ENCODE measurements around the gene SORL1.

Gene SORL1

DNA sequence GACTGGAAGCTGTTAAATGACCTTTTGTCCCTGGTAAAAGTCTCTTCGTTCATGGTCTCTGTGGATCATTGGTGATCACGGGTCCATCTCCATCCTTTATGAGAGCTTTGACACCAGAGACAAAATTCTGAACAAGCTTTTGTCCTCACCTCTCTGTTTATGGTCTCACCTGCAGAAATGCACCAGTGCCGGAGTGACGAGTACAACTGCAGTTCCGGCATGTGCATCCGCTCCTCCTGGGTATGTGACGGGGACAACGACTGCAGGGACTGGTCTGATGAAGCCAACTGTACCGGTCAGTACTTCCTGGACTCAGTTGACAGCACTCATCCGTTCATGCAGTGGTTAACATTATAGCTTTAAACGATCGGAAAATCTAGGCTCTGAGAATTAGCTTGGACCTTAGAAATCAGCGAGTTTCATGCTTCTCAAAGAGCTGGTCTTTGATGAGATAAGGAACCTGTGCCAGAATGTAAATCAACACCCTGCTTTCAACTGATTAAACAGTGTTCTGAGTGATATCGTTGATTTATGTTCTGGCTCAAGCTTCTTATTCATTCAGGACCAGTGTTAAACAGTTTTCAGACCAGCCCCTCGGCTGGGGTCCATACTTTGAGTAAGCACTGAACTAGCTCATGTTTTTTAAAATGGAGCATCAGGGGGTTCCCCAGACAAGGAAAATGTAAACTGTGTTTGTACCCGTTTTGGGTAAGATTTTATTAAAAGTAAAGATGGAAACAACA is 125.2 kb downstream of the SORL1 start:
- no peak overlapping the region for H3K9ac ChIP-seq (ENCODE audit: low read length)
- H3K36me3 ChIP-seq (ENCODE audit: insufficient read depth, low read length), result peaks cover 100% of the 10 kb centered on the region
- no peak overlapping the region for H3K4me3 ChIP-seq (ENCODE audit: low read depth, low read length, poor library complexity, severe bottlenecking)
- H4K20me1 ChIP-seq (ENCODE audit: insufficient read depth, low read length), result no peaks in the 10 kb centered on the region
- H3K27me3 ChIP-seq (ENCODE audit: insufficient read depth, low read length), result no peaks in the 10 kb centered on the region
- H3K27ac ChIP-seq (ENCODE audit: low read depth, low read length, poor library complexity, severe bottlenecking), result no peak overlapping the region
- H3K4me1 ChIP-seq (ENCODE audit: insufficient read depth, low read length, severe bottlenecking), result peaks cover 12% of the 10 kb centered on the region
- H3K4me2 ChIP-seq (ENCODE audit: low read length), result no peak overlapping the region
- no peaks in the 10 kb centered on the region for H3F3A ChIP-seq (ENCODE audit: insufficient read depth, low read length)
- H2AFZ ChIP-seq (ENCODE audit: low read length), result no peak overlapping the region
- H3K9me2 ChIP-seq (ENCODE audit: low read depth, low read length), result no peaks in the 10 kb centered on the region
- H3K79me2 ChIP-seq (ENCODE audit: insufficient read depth, low read length), result no peaks in the 10 kb centered on the region
- H3K9me3 ChIP-seq (ENCODE audit: low read length), result 0 out of 2 replicates have a peak, but pooled peaks cover 5% of the 10 kb centered on the region
- TF ChIP-seq, protein P1, sequence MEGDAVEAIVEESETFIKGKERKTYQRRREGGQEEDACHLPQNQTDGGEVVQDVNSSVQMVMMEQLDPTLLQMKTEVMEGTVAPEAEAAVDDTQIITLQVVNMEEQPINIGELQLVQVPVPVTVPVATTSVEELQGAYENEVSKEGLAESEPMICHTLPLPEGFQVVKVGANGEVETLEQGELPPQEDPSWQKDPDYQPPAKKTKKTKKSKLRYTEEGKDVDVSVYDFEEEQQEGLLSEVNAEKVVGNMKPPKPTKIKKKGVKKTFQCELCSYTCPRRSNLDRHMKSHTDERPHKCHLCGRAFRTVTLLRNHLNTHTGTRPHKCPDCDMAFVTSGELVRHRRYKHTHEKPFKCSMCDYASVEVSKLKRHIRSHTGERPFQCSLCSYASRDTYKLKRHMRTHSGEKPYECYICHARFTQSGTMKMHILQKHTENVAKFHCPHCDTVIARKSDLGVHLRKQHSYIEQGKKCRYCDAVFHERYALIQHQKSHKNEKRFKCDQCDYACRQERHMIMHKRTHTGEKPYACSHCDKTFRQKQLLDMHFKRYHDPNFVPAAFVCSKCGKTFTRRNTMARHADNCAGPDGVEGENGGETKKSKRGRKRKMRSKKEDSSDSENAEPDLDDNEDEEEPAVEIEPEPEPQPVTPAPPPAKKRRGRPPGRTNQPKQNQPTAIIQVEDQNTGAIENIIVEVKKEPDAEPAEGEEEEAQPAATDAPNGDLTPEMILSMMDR (IDR thresholded peaks at IDR 0.05; ENCODE audit: low read length), result no peak
- no peak for TF ChIP-seq EZH2 (IDR thresholded peaks at IDR 0.05; ENCODE audit: borderline replicate concordance, low read length)

DNA sequence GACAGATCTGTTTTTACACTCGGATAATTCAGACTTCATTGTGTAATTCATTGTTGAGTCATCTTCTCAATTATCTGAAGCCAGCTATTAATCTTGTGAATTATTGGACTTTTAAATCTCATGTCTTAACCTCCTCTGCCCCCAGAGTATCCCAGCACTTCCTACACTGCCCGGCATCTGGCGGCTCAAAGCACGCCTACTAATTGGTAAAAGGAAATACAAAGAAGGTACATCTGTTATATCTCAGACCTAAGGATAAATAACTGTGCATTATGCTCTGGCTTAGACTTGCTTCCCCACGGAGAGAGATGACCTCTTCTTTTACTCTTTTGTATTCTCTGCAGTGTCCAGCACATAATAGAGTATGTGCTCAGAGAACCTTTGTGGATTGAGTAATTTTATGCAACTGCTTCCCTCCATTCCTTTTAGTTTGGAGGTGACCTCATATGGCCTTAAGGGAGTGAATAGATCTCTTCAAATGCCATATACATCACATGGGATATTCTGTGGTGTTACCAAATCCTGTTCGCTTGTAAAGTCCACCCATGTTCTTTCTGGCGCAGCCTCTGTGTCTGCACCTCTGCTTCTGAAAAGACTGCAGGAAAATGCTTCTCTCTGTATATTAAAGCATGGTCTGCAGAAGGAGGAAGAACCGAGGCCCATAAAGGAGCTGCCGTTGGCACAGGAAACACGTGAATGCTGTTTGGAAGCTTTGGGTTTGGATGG is 126.3 kb downstream of the SORL1 start:
- H3K4me1 ChIP-seq (ENCODE audit: insufficient read depth, low read length, severe bottlenecking), result peaks cover 19% of the 10 kb centered on the region
- no peaks in the 10 kb centered on the region for H4K20me1 ChIP-seq (ENCODE audit: insufficient read depth, low read length)
- 0 out of 2 replicates have a peak, but pooled peaks cover 5% of the 10 kb centered on the region for H3K9me3 ChIP-seq (ENCODE audit: low read length)
- TF ChIP-seq EZH2 (IDR thresholded peaks at IDR 0.05; ENCODE audit: borderline replicate concordance, low read length), result no peak
- TF ChIP-seq, protein P1 (IDR thresholded peaks at IDR 0.05; ENCODE audit: low read length), result no peak
- no peaks in the 10 kb centered on the region for H3F3A ChIP-seq (ENCODE audit: insufficient read depth, low read length)
- no peaks in the 10 kb centered on the region for H3K9me2 ChIP-seq (ENCODE audit: low read depth, low read length)
- peaks cover 100% of the 10 kb centered on the region for H3K36me3 ChIP-seq (ENCODE audit: insufficient read depth, low read length)
- H3K27ac ChIP-seq (ENCODE audit: low read depth, low read length, poor library complexity, severe bottlenecking), result no peak overlapping the region
- H3K79me2 ChIP-seq (ENCODE audit: insufficient read depth, low read length), result no peaks in the 10 kb centered on the region
- no peak overlapping the region for H3K4me3 ChIP-seq (ENCODE audit: low read depth, low read length, poor library complexity, severe bottlenecking)
- H3K27me3 ChIP-seq (ENCODE audit: insufficient read depth, low read length), result no peaks in the 10 kb centered on the region
- no peak overlapping the region for H2AFZ ChIP-seq (ENCODE audit: low read length)
- H3K4me2 ChIP-seq (ENCODE audit: low read length), result no peak overlapping the region
- H3K9ac ChIP-seq (ENCODE audit: low read length), result no peak overlapping the region

DNA sequence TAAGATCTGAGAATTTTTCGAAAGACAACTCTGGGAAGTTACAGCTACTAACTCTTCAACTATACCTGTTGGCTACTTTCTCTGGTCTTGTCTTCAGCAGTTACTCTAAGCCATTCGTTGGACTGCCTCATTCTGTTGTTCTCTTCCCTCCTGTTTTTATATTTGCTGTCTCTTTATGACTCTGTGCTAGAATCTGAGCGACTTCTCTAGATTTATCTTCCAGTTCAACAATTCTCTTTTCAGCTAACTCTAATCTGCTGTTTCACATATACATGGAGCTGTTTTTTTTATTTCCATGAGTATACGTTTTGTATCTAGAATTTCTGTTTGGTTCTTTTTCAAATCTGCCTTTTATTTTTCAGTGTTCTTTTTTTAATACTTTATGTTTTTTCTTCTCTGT is 128.0 kb downstream of the SORL1 start:
- peaks cover 19% of the 10 kb centered on the region for H3K4me1 ChIP-seq (ENCODE audit: insufficient read depth, low read length, severe bottlenecking)
- TF ChIP-seq, protein P1 (IDR thresholded peaks at IDR 0.05; ENCODE audit: low read length), result no peak
- no peak for TF ChIP-seq EZH2 (IDR thresholded peaks at IDR 0.05; ENCODE audit: borderline replicate concordance, low read length)
- no peak overlapping the region for H3K27ac ChIP-seq (ENCODE audit: low read depth, low read length, poor library complexity, severe bottlenecking)
- H4K20me1 ChIP-seq (ENCODE audit: insufficient read depth, low read length), result no peaks in the 10 kb centered on the region
- no peaks in the 10 kb centered on the region for H3K79me2 ChIP-seq (ENCODE audit: insufficient read depth, low read length)
- H3K4me3 ChIP-seq (ENCODE audit: low read depth, low read length, poor library complexity, severe bottlenecking), result no peak overlapping the region
- H3K36me3 ChIP-seq (ENCODE audit: insufficient read depth, low read length), result peaks cover 100% of the 10 kb centered on the region
- H3K9ac ChIP-seq (ENCODE audit: low read length), result no peak overlapping the region
- no peaks in the 10 kb centered on the region for H3K9me2 ChIP-seq (ENCODE audit: low read depth, low read length)
- H3K4me2 ChIP-seq (ENCODE audit: low read length), result no peak overlapping the region
- no peaks in the 10 kb centered on the region for H3F3A ChIP-seq (ENCODE audit: insufficient read depth, low read length)
- 0 out of 2 replicates have a peak, but pooled peaks cover 5% of the 10 kb centered on the region for H3K9me3 ChIP-seq (ENCODE audit: low read length)
- H3K27me3 ChIP-seq (ENCODE audit: insufficient read depth, low read length), result no peaks in the 10 kb centered on the region
- no peak overlapping the region for H2AFZ ChIP-seq (ENCODE audit: low read length)
